ENCODE measurements around the gene YEATS2. TPM values are rescaled to one million over a fixed set of nuclear protein-coding genes. Genes with fewer than 3 reads are reported as not detected.

The YEATS2 gene
- total RNA-seq, 6 experiments from 2014 or later, result 19.0 to 24.6 (median 20.7) TPM

GRCh38 chr3:183826448-183827250, 129.1 kb downstream of the YEATS2 start:
- Mint-ChIP-seq H3K27ac (no peak overlapping the region), H3K4me3 (peak overlapping the region; percentile 77), H3K27me3 (ENCODE audit: insufficient read depth) (no peaks in the 10 kb centered on the region; the same call in 1 of the 2 replicates), H3K36me3 (ENCODE audit: low read depth) (peaks cover 5% of the 10 kb centered on the region), H3K9me3 (no peaks in the 10 kb centered on the region), H3K4me1 (ENCODE audit: low read depth) (peaks cover 8% of the 10 kb centered on the region)
- no peak for TF ChIP-seq CTCF (IDR thresholded peaks at IDR 0.05)
- no peak for DNase-seq

DNA sequence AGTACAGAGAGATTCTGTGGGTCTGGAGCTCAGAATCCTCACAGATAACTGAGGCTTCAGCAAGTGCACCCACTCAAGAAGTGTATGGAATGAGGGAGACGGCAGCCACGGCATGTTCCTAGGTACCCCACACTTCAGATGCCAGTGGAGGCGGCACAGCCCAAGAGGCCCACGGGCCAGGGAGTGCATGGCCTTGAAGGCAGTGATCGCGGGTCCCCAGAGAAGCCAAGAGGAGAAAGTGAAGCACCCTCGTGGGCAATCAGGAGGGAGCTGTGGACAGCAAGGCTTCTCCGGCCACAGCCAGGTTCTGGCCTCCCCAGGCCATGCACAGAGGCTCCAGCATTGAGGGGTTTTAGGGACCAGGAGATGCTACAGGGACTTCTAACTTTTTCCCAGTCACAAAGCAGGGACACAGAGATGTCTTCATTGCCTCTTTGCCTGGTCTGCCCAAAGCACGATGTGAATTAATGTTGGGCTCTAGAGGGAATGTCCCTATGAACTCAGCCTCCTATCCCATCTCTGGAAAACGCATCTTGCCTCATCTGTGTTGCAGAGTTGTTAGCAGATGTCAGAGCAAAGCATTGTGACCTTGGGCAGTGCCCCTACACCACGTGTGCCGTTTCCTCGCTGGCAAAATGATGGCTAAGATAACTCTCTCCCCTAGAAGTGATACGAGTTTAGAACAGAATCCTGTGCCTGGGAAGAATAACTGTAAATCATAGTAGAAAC, 130.4 kb downstream of the YEATS2 start:
- no peaks in the 10 kb centered on the region for H3K9me3 Mint-ChIP-seq
- no peak overlapping the region for H3K27ac Mint-ChIP-seq
- H3K27me3 Mint-ChIP-seq (ENCODE audit: insufficient read depth), result no peaks in the 10 kb centered on the region; the same call in 1 of the 2 replicates
- no peak for DNase-seq
- no peak for TF ChIP-seq CTCF (IDR thresholded peaks at IDR 0.05)
- no peak overlapping the region for H3K4me3 Mint-ChIP-seq
- H3K36me3 Mint-ChIP-seq (ENCODE audit: low read depth), result peaks cover 5% of the 10 kb centered on the region
- H3K4me1 Mint-ChIP-seq (ENCODE audit: low read depth), result peaks cover 8% of the 10 kb centered on the region

GRCh38 chr3:183828538-183828870, 130.9 kb downstream of the YEATS2 start:
- TF ChIP-seq CTCF (IDR thresholded peaks at IDR 0.05), result no peak
- Mint-ChIP-seq H3K4me1 (ENCODE audit: low read depth) (peaks cover 8% of the 10 kb centered on the region), H3K4me3 (no peak overlapping the region)

DNA sequence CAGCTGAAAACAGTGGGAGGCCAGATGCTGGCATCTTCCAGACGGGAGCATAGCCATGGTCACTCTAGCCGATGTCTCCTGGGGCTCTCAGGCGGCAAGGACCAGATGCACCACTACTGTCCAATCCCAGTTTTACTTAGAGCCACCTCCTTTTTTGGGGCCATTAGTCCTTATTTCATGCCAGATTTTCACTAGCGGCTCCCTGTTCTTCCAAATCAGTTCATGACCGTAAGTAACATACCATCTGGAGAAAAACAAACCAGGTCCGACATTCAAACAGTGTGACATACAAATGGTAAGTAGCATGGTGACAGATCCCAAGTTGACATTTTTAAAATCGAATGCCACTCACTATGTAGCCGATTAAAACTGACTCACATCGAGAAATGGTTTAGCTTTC, 131.9 kb downstream of the YEATS2 start:
- H3K36me3 Mint-ChIP-seq (ENCODE audit: low read depth), result peaks cover 5% of the 10 kb centered on the region
- TF ChIP-seq CTCF (IDR thresholded peaks at IDR 0.05), result no peak
- H3K4me1 Mint-ChIP-seq (ENCODE audit: low read depth), result peaks cover 1% of the 10 kb centered on the region
- no peaks in the 10 kb centered on the region for H3K9me3 Mint-ChIP-seq
- no peak overlapping the region for H3K27ac Mint-ChIP-seq
- H3K27me3 Mint-ChIP-seq (ENCODE audit: insufficient read depth), result no peaks in the 10 kb centered on the region; the same call in 1 of the 2 replicates
- no peak overlapping the region for H3K4me3 Mint-ChIP-seq
- no peak for DNase-seq

More at GRCh38 chr3:183828538-183828870, 130.9 kb downstream of the YEATS2 start:
- Mint-ChIP-seq H3K27ac (no peak overlapping the region), H3K36me3 (ENCODE audit: low read depth) (peaks cover 5% of the 10 kb centered on the region), H3K9me3 (no peaks in the 10 kb centered on the region), H3K27me3 (ENCODE audit: insufficient read depth) (no peaks in the 10 kb centered on the region; the same call in 1 of the 2 replicates)
- DNase-seq, result no peak

DNA sequence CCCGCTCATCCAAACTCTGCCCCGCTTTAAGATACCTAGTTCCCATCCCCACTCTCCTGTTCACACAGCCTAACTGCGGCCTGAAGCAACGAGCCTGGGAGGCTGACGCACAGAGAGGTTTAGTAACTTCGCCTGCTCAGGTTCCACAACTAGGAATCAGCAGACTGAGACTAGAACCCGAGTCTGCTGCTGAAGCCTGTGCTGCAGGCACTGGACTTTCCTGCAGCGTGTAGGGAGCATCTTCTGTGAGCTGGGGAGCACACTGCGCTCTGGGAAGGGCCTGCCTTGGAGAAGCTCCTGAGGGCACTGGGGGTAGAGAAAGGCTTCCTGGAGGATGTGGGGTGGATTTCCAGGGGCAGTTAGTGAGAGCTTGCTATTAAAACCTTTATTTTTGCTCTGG, 132.6 kb downstream of the YEATS2 start:
- no peak for DNase-seq
- Mint-ChIP-seq H3K9me3 (no peaks in the 10 kb centered on the region), H3K4me1 (ENCODE audit: low read depth) (no peaks in the 10 kb centered on the region; the same call in 1 of the 2 replicates), H3K36me3 (ENCODE audit: low read depth) (peaks cover 5% of the 10 kb centered on the region), H3K4me3 (no peak overlapping the region), H3K27me3 (ENCODE audit: insufficient read depth) (no peaks in the 10 kb centered on the region; the same call in 1 of the 2 replicates), H3K27ac (no peak overlapping the region)
- TF ChIP-seq CTCF (IDR thresholded peaks at IDR 0.05), result no peak

All from HFFc6 (cell line).